Stimulated activated CD8-positive, alpha-beta memory T cell treated with anti-CD3 and anti-CD28 coated beads, Interleukin-4, amount 100 ng/mL, for 48 hours (primary cell): Measurements from ENCODE around the gene EDNRA.

ENCODE experiments used
- DNase-seq: peaks from one replicate; pipeline ENCODE4 v3.0.0-alpha.2; 2020

The EDNRA gene

GRCh38 chr4:147498031-147498660, 17.2 kb downstream of the EDNRA start:
- no peak for DNase-seq

DNA sequence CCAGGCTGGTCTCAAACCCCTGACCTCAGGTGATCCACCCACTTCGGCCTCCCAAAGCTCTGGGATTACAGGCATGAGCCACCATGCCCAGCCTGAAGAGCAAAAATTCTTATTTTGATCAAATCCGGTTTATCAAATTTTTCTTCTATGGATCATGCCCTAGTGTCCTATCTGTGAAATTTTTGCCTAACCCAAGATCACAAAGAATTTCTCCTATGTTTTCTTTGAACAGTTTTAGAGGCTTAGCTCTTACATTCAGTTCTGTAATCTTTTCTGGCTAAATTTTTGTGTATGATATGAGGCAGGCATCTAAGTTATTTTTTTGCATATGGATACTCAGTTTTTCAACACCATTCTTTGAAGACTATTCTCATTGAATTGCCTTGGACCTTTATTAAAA, 27.4 kb downstream of the EDNRA start:
- DNase-seq, result no peak

- no peak for DNase-seq
Observed at GRCh38 chr4:147509386-147509785, 28.5 kb downstream of the EDNRA start.

DNA sequence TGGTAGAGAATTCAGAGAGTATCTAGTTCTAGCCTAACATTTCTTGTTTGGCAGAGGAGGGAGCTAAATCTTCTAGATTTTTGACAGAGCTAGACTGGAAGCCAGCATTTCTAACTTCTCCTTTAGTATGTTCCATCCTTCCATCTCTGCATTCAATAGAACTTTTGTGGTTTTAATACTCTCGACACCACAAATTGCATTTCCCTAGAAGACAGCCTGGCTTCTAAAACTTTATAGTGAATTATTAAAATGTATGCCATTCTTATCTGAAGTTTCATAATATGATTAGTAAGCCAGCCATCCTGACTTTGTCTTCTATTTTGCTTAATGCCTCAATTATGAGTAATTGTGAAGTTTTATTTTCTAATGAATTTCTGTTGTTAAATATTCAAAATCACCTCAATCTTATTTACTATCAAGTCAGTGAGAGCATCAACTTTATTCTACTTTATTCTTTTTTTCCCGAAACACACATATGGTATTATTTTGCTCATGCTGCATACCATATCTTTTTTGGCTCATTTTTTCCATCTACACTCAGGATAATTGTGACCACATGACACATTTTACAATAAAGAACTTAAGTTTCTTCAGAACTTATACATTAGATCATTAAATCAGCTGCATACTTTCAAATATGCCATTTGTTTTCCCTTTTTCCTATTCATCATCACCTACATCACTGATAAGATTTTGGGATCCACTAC, 30.2 kb downstream of the EDNRA start:
- DNase-seq, result no peak

GRCh38 chr4:147513091-147513490, 32.2 kb downstream of the EDNRA start:
- DNase-seq, result no peak

GRCh38 chr4:147513952-147514351, 33.1 kb downstream of the EDNRA start:
- DNase-seq, result no peak

- DNase-seq, result no peak
Observed at GRCh38 chr4:147515220-147515936, 34.5 kb downstream of the EDNRA start.

DNA sequence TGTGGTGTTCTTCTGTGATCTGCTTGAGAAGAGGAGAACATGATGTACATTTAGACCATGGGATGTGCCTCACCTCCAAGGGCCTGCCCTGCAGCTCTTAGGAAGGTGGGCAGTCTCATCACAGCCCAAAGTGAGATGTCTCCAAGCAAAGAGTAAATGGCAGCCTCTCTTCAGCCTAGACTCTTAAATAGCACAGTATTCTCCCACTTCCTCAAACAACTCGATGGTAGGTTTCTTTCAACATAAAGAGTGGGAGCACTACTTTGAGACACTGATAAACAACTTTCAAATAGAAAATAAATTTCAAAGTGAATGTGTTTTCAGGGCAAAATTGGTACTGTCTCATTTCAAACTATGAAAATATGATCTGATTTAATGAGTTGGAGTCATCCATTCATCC, 35.2 kb downstream of the EDNRA start:
- DNase-seq, result no peak

- DNase-seq, result no peak
Observed at GRCh38 chr4:147518086-147518485, 37.2 kb downstream of the EDNRA start.

DNA sequence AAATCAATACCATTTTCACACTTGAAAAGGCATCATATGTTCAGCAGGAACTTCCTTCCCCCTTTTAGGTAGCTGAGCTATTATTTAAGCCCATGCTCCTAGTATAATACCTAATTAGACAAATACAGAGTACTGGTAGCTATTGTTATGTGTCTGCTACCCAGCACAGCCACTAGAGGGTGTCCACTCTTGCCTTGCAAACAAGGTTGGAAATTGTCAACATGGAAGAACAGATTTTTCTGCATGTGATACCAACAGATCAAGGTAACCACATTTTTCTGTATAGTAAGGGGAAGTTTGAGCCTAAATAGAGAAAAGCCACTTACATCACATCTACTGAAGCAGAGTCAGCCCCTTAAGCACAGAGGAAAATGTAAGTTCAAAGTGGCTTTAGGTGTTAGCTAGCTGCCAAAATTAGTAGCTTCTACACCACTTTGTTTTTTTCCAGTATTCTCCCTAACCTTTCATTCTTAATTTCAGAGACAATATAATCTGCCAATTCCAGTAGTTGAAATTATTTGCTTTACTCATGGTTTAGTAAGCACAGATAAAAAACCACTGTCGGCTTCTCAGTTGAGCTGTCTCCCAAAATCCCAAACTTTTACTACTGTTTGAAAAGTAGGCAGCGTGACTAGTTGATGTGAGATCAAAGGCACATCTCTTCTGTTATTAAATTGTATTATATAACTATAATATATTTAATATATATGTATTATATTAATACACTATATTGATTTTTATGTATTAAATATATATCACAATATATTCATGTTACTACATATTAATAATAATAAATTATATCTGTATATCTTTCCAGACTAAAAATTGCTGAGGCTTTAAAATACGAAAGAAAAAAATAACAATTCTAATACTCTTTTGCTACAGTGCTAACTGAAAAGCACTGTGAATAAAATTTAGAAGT, 38.2 kb downstream of the EDNRA start:
- peak; percentile 53 for DNase-seq

DNA sequence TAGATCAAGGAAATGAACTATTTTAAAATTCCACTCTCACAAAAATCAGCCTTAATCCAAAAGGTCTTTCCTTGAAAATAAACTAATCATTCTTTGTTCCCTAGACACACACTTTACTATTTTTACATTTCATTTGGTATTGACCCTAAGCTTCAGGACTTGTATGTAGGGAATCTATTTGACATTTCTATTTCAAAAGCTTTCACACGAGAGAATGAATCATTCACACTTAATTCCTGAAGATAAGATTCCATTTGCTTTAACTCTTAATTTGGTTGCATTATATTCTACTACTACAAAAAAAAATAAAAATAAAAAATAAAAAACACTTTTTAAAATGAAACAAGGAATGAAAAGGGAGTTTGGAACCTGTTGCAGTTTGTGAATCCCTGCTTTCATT, 43.7 kb downstream of the EDNRA start:
- no peak for DNase-seq

DNA sequence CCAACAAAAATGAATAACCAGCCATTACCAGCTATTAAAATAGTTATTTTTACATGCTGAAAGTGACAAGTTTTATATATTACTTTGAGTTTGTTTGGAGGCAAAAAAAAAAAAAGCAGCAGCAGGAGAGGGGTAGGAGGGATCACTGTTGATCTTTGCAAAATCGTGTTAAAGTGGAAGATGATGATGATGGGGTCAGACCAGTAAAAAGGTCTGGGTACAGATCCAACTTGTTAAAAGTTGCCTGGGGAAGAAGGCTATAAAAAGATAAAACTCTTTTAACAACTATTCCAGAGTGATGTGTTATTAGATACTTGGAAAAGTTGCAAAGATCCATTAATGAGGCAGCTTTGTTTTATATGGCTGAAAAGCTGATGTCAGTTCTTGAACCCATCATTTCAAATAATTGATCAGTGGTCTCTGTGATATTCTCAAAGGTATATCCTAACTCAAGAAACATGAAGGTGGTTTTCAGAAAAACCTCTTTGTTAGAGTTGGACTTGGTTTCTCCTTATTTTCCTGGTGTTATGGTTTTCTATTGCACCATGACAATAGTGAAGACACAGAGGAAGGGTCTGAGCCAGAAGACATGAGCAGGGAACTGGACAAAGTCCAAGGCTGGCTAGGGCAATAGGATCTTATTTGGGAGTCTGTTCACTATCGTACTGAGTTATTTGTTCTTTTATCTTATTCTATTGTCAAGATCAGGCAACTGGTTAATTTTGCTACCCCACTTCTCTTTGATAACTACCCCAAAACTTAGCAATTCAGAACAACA, 44.8 kb downstream of the EDNRA start:
- no peak for DNase-seq

- DNase-seq, result no peak
Observed at GRCh38 chr4:147526272-147526654, 45.4 kb downstream of the EDNRA start.

- DNase-seq, result no peak
Observed at GRCh38 chr4:147528054-147528453, 47.2 kb downstream of the EDNRA start.

- no peak for DNase-seq
Observed at GRCh38 chr4:147530134-147530533, 49.2 kb downstream of the EDNRA start.

DNA sequence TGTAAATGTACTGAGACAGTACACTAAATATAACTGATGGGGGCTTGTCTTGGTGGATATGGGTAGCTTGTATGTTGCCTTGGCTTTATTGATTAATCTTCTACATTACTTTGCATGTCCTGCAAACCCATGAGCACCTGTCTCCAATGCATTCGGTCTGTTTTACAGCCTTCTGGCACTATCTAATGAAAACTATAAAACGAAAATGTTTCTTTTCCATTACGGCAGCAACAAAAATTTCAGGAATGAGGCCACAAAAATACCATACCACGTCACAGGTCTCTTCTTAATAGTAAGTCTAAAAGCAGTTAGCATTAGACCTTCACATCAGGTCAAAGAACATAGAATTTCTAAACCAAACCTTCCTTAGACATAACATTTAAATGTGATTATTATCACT, 49.8 kb downstream of the EDNRA start:
- DNase-seq, result no peak

DNA sequence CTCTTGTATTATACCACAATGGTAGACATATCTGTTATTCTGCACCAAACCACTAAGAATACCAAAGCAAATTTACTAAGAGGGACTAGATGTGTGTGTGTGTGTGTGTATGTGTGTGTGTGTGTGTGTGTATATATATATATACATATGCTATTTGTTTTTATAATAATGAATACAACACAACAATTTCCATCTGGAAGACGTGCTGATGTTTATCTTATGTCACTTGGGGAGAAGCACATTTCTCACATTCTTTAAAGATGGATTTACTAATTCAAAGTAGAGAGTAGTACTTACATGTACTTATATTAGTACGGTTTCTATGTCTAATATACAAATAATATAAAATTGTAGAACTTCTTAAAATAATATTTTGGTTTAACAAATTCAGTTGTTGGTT, 52.0 kb downstream of the EDNRA start:
- no peak for DNase-seq

DNA sequence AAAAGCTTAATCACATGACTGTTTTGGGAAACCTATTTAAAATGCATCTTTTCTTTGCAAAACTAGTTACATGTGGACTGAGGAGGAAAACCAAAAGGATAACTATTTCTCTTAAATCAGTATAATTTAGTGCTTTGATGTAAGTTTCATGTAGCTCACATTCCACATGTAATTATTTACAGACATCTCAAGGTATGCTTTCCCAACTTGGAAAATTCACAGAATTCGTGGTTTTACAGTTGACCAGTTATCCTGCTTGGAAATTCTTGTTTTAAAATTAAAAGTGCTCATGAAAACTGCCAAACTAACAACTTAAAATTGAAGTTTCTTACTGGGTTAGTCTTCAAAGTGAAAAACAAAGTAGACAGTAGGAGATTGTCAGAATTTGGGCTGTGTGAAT, 52.4 kb downstream of the EDNRA start:
- no peak for DNase-seq

- no peak for DNase-seq
Observed at GRCh38 chr4:147535124-147535523, 54.2 kb downstream of the EDNRA start.

DNA sequence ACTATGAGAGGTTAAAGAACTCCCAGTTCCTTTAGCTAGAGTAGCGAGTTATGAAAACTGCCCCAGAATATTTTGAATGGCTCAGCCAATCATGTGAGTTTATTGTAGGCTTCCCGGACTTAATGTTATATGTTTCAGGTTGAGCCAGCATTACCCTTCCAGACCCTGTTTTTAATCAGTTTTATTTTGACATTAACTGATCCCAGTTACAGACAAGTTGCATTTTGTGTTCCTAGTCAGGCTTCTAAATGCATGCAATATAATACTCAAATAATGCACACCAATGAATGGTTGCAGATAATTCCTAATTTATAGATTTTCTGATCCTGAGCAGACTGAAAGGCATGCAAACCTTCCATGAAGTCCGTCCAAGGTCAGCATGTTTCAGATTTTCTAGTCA, 57.8 kb downstream of the EDNRA start:
- DNase-seq, result no peak

DNA sequence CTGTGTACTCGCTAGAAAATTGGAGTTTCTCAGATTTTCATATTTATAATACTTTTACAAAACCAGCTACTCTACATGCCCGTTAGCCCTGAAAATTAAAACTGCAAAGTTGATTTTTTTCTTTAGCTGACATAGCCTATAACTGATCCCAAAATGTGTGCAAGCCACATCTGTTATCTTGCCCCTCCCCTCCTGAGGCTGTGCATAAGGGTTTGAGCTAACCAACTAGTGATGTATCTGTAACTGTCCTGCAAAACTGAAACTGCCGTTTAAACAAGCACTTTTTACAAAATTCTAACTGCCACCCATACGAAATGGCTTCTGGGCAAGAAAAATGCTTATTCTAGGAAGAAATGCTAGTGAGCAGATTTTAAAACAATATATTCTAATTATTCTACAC, 59.1 kb downstream of the EDNRA start:
- DNase-seq, result no peak

DNA sequence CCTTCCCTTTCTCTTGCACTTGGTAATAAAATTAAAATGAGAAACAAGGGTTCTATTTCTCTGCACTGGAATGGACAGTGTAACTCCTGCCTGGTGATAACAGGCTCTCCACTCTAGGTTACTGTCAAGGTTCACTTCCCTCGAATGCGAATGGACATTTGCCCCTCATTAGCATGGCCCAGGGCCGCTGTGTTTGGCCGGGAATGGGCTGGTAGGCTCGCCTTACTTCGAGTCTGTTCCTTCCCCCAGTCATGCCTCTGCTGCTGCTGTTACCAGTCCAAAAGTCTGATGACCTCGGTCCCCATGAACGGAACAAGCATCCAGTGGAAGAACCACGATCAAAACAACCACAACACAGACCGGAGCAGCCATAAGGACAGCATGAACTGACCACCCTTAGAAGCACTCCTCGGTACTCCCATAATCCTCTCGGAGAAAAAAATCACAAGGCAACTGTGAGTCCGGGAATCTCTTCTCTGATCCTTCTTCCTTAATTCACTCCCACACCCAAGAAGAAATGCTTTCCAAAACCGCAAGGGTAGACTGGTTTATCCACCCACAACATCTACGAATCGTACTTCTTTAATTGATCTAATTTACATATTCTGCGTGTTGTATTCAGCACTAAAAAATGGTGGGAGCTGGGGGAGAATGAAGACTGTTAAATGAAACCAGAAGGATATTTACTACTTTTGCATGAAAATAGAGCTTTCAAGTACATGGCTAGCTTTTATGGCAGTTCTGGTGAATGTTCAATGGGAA, 61.5 kb downstream of the EDNRA start:
- DNase-seq, result no peak
